ENCODE results near the gene PHC2. TPM values are rescaled to one million over a fixed set of nuclear protein-coding genes. Genes with fewer than 3 reads are reported as not detected.
A peak's percentile ranks its signal among the peaks of the same experiment; 100 is the strongest.

Gene PHC2
- total and polyA plus RNA-seq, 8 donors = 21.8 to 62.1 (median 42.6) TPM

- H3K9me3 ChIP-seq = no peaks in the 10 kb centered on the region
- DNase-seq (no peak), FAIRE-seq (no peak), ATAC-seq (no peak)
- 84 to 85% methylated on average over 9 of the region's 9 CpGs for WGBS, 2 donors
- H3K4me1 ChIP-seq = no peaks in the 10 kb centered on the region
- H3K27me3 ChIP-seq = no peaks in the 10 kb centered on the region
- no peak overlapping the region for H3K27ac ChIP-seq
- intact Hi-C loops (cut with DNase I) = no loop called here
- H3K36me3 ChIP-seq = no peaks in the 10 kb centered on the region
- H3K4me3 ChIP-seq = no peak overlapping the region
- no peak for TF ChIP-seq CTCF (IDR thresholded peaks at IDR 0.05)
These were observed 41.8 kb downstream of the PHC2 start for GRCh38 chr1:33388805-33389771.

- no peaks in the 10 kb centered on the region for H3K9me3 ChIP-seq
- FAIRE-seq = no peak
- DNase-seq = no peak
- no peaks in the 10 kb centered on the region for H3K4me1 ChIP-seq
- ATAC-seq = no peak
- intact Hi-C loops (cut with DNase I) = no loop called here
- TF ChIP-seq CTCF (IDR thresholded peaks at IDR 0.05) = no peak
- no peaks in the 10 kb centered on the region for H3K36me3 ChIP-seq
- no peak overlapping the region for H3K27ac ChIP-seq
- H3K4me3 ChIP-seq = no peak overlapping the region
- 70 to 93% methylated on average over 5 of the region's 5 CpGs for WGBS, 2 donors
- no peaks in the 10 kb centered on the region for H3K27me3 ChIP-seq
These were observed 43.3 kb downstream of the PHC2 start for GRCh38 chr1:33387625-33388024.

- Histone ChIP-seq H3K4me3 (no peak overlapping the region), H3K27ac (no peak overlapping the region), H3K4me1 (no peaks in the 10 kb centered on the region), H3K9me3 (no peaks in the 10 kb centered on the region), H3K27me3 (no peaks in the 10 kb centered on the region), H3K36me3 (no peaks in the 10 kb centered on the region)
- TF ChIP-seq CTCF (IDR thresholded peaks at IDR 0.05) = no peak
- DNase-seq (no peak), FAIRE-seq (no peak), ATAC-seq (no peak)
- intact Hi-C loops (cut with DNase I) = no loop called here
- WGBS, 2 donors = 95 to 98% methylated on average over 6 of the region's 6 CpGs
These were observed 45.6 kb downstream of the PHC2 start for GRCh38 chr1:33385251-33385650.

- H3K36me3 ChIP-seq = no peaks in the 10 kb centered on the region
- no peak for TF ChIP-seq CTCF (IDR thresholded peaks at IDR 0.05)
- H3K9me3 ChIP-seq = no peaks in the 10 kb centered on the region
- no peak overlapping the region for H3K27ac ChIP-seq
- intact Hi-C loops (cut with DNase I) = no loop called here
- 67 to 81% methylated on average over 7 of the region's 7 CpGs for WGBS, 2 donors
- DNase-seq (no peak), ATAC-seq (peak in 1 of 4 donors; percentile 44), FAIRE-seq (no peak)
- H3K4me1 ChIP-seq = no peaks in the 10 kb centered on the region
- no peaks in the 10 kb centered on the region for H3K27me3 ChIP-seq
- H3K4me3 ChIP-seq = no peak overlapping the region
These were observed 46.7 kb downstream of the PHC2 start for GRCh38 chr1:33384040-33384812.
